Stimulated activated CD4-positive, alpha-beta T cell treated with anti-CD3 and anti-CD28 coated beads, TNF-alpha, amount 100 ng/mL, for 1 hour (primary cell): Measurements from ENCODE around the gene AGPAT4.

Source experiments
- DNase-seq, 3 donors: peaks; one replicate each; pipeline ENCODE4 v3.0.0-alpha.2; 2020; ENCODE audit warnings: low read depth in 3 of 3, low spot score in 1 of 3

Gene AGPAT4

GRCh38 chr6:161169035-161169434 is 104.8 kb downstream of the AGPAT4 start:
- DNase-seq, result no peak

GRCh38 chr6:161168281-161168891 is 105.5 kb downstream of the AGPAT4 start:
- no peak for DNase-seq

GRCh38 chr6:161166677-161167076 is 107.2 kb downstream of the AGPAT4 start:
- DNase-seq, result no peak

- DNase-seq, result no peak
Observed at GRCh38 chr6:161166176-161166575, 107.7 kb downstream of the AGPAT4 start.

GRCh38 chr6:161164182-161164625 is 109.7 kb downstream of the AGPAT4 start:
- no peak for DNase-seq

GRCh38 chr6:161163466-161164181 is 110.2 kb downstream of the AGPAT4 start:
- no peak for DNase-seq

- DNase-seq, result no peak
Observed at GRCh38 chr6:161162722-161163121, 111.1 kb downstream of the AGPAT4 start.

- no peak for DNase-seq
Observed at GRCh38 chr6:161161889-161162624, 111.8 kb downstream of the AGPAT4 start.

GRCh38 chr6:161161121-161161520 is 112.7 kb downstream of the AGPAT4 start:
- DNase-seq, result no peak

GRCh38 chr6:161154796-161155335 is 119.0 kb downstream of the AGPAT4 start:
- DNase-seq, result no peak

- no peak for DNase-seq
Observed at GRCh38 chr6:161153725-161154124, 120.1 kb downstream of the AGPAT4 start.

GRCh38 chr6:161152907-161153662 is 120.8 kb downstream of the AGPAT4 start:
- no peak for DNase-seq

GRCh38 chr6:161152527-161152862 is 121.4 kb downstream of the AGPAT4 start:
- DNase-seq, result no peak

- DNase-seq, result no peak
Observed at GRCh38 chr6:161151660-161152526, 122.0 kb downstream of the AGPAT4 start.

GRCh38 chr6:161151059-161151645 is 122.7 kb downstream of the AGPAT4 start:
- no peak for DNase-seq

- no peak for DNase-seq
Observed at GRCh38 chr6:161150566-161150965, 123.3 kb downstream of the AGPAT4 start.

GRCh38 chr6:161150136-161150535 is 123.7 kb downstream of the AGPAT4 start:
- DNase-seq, result no peak

- no peak for DNase-seq
Observed at GRCh38 chr6:161143663-161144430, 130.0 kb downstream of the AGPAT4 start.

- no peak for DNase-seq
Observed at GRCh38 chr6:161142957-161143296, 130.9 kb downstream of the AGPAT4 start.
